K562 (cell line): ENCODE results near the gene PLS1. TPM values are rescaled to one million over a fixed set of nuclear protein-coding genes. Genes with fewer than 3 reads are reported as not detected.

ENCODE experiments used
- ARHGAP35 ChIP-seq: fragments of 450-650 bp; IDR thresholded peaks from 2 replicates; pipeline ENCODE4 v1.6.1; 2018; ENCODE audit not compliant: partially characterized antibody
- ATF2 ChIP-seq: sonication (generic); formaldehyde crosslinking; IDR thresholded peaks from 2 replicates; pipeline ENCODE4 v1.8.1; 2022; ENCODE audit warnings: missing genetic modification reagents
- BDP1 ChIP-seq: IDR thresholded peaks from 3 replicates; pipeline ENCODE4 v1.6.1; 2011; ENCODE audit not compliant: insufficient read length, insufficient read depth
- E2F8 ChIP-seq: fragments of 450-650 bp; IDR thresholded peaks from 2 replicates; pipeline ENCODE4 v1.7.1; 2018; ENCODE audit warnings: mild to moderate bottlenecking, low read depth; ENCODE audit not compliant: partially characterized antibody
- GATAD2B ChIP-seq: fragments of 450-650 bp; IDR thresholded peaks from 2 replicates; pipeline ENCODE4 v1.6.1; 2017; ENCODE audit warnings: mild to moderate bottlenecking, borderline replicate concordance
- HINFP ChIP-seq: fragments of 450-650 bp; conservative IDR thresholded peaks from 2 replicates; pipeline ENCODE4 v1.6.1; 2016; ENCODE audit warnings: missing genetic modification characterization, low read depth, mild to moderate bottlenecking, control low read depth, missing compliant biosample characterization
- JUND ChIP-seq, 2 experiments: IDR thresholded peaks; 2 replicates in 1 of 2; 3 replicates in 1 of 2; pipeline ENCODE4 v1.6.1; 2011; ENCODE audit warnings: borderline replicate concordance in 2 of 2, low read depth in 2 of 2, low read length in 2 of 2, improper control_type of control experiment in 1 of 2, missing biosample characterization in 1 of 2, missing genetic modification characterization in 1 of 2, missing genetic modification reagents in 1 of 2
- RBM14 ChIP-seq: fragments of 200-400 bp; formaldehyde crosslinking; IDR thresholded peaks from 2 replicates; pipeline ENCODE4 v1.6.1; 2018; ENCODE audit warnings: low read depth, mild to moderate bottlenecking, low read length, moderate library complexity, borderline replicate concordance; ENCODE audit not compliant: insufficient read depth
- SMARCA5 ChIP-seq: fragments of 450-650 bp; IDR thresholded peaks from 2 replicates; pipeline ENCODE4 v1.6.1; 2016
- ZNF764 ChIP-seq: fragments of 250-450 bp; sonication (Bioruptor Pico); IDR thresholded peaks from 2 replicates; pipeline ENCODE4 v1.4.0; 2020; ENCODE audit warnings: low read depth, mild to moderate bottlenecking, moderate library complexity
- polyA plus RNA-seq, 8 experiments: library from polyadenylated mRNA; depleted of rRNA in 4 of 8; stranded (reverse) in 5 of 8; unstranded in 3 of 8; fragments of >200 nt; fragmentation: Nextera tagmentation in 2 of 8; fragmentation: Illumina TruSeq in 1 of 8; extraction: Ambion mirVana in 2 of 8; extraction: Trizol in 1 of 8; gene quantifications; 2 replicates each; pipeline versions ENCODE4 v1.2.1 to v1.2.3, GENCODE V29; 2011 to 2014; ENCODE audit warnings: inconsistent platforms in 1 of 8, missing spikeins in 1 of 8
- total RNA-seq, 7 experiments: library from RNA; depleted of rRNA in 6 of 7; stranded (reverse); fragments of >200 nt in 6 of 7; fragmentation: Illumina TruSeq in 2 of 7; extraction: Trizol in 2 of 7; gene quantifications; 2 replicates each; pipeline versions ENCODE4 v1.2.1 to v1.2.3, GENCODE V29; 2011 to 2021; ENCODE audit warnings: low replicate concordance in 1 of 7
- TF ChIP-seq, protein P1 (sequence below): fragments of 250-450 bp; sonication (Bioruptor Pico); IDR thresholded peaks from 2 replicates; pipeline ENCODE4 v1.6.1; 2021; ENCODE audit warnings: mild to moderate bottlenecking
- TF ChIP-seq, protein P2 (sequence below): sonication (generic); formaldehyde crosslinking; IDR thresholded peaks from 2 replicates; pipeline ENCODE4 v1.9.0; 2022; ENCODE audit warnings: mild to moderate bottlenecking, missing genetic modification reagents
- TF ChIP-seq, protein P3 (sequence below): fragments of 200-800 bp; sonication (Bioruptor generic); IDR thresholded peaks from 2 replicates; pipeline ENCODE4 v1.6.1; 2016; ENCODE audit warnings: missing genetic modification characterization, missing compliant biosample characterization

The PLS1 gene
- total and polyA plus RNA-seq, 9 of the 15 experiments (the other 6 are each of a cell fraction or from before 2014, with no cell fraction given) = 6.1 to 21.3 (median 13.0) TPM

GRCh38 chr3:142724682-142725356 is 128.6 kb downstream of the PLS1 start (continued):
- TF ChIP-seq, protein P1, sequence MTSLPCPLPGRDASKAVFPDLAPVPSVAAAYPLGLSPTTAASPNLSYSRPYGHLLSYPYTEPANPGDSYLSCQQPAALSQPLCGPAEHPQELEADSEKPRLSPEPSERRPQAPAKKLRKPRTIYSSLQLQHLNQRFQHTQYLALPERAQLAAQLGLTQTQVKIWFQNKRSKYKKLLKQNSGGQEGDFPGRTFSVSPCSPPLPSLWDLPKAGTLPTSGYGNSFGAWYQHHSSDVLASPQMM (CRISPR knock-in tag) = no peak
- TF ChIP-seq, protein P2, sequence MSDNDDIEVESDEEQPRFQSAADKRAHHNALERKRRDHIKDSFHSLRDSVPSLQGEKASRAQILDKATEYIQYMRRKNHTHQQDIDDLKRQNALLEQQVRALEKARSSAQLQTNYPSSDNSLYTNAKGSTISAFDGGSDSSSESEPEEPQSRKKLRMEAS = no peak
- TF ChIP-seq E2F8 = no peak
- TF ChIP-seq, protein P3, sequence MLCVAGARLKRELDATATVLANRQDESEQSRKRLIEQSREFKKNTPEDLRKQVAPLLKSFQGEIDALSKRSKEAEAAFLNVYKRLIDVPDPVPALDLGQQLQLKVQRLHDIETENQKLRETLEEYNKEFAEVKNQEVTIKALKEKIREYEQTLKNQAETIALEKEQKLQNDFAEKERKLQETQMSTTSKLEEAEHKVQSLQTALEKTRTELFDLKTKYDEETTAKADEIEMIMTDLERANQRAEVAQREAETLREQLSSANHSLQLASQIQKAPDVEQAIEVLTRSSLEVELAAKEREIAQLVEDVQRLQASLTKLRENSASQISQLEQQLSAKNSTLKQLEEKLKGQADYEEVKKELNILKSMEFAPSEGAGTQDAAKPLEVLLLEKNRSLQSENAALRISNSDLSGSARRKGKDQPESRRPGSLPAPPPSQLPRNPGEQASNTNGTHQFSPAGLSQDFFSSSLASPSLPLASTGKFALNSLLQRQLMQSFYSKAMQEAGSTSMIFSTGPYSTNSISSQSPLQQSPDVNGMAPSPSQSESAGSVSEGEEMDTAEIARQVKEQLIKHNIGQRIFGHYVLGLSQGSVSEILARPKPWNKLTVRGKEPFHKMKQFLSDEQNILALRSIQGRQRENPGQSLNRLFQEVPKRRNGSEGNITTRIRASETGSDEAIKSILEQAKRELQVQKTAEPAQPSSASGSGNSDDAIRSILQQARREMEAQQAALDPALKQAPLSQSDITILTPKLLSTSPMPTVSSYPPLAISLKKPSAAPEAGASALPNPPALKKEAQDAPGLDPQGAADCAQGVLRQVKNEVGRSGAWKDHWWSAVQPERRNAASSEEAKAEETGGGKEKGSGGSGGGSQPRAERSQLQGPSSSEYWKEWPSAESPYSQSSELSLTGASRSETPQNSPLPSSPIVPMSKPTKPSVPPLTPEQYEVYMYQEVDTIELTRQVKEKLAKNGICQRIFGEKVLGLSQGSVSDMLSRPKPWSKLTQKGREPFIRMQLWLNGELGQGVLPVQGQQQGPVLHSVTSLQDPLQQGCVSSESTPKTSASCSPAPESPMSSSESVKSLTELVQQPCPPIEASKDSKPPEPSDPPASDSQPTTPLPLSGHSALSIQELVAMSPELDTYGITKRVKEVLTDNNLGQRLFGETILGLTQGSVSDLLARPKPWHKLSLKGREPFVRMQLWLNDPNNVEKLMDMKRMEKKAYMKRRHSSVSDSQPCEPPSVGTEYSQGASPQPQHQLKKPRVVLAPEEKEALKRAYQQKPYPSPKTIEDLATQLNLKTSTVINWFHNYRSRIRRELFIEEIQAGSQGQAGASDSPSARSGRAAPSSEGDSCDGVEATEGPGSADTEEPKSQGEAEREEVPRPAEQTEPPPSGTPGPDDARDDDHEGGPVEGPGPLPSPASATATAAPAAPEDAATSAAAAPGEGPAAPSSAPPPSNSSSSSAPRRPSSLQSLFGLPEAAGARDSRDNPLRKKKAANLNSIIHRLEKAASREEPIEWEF (CRISPR knock-in tag) = no peak
- TF ChIP-seq ARHGAP35 = no peak
- no peak for TF ChIP-seq ZNF764
- no peak for TF ChIP-seq JUND (IDR thresholded peaks at IDR 0.05; ENCODE audit: borderline replicate concordance, low read depth, low read length)
- no peak for TF ChIP-seq JUND (tag; IDR thresholded peaks at IDR 0.05; ENCODE audit: borderline replicate concordance, low read depth, low read length)
- peak; percentile 64 for TF ChIP-seq HINFP (tag)
- TF ChIP-seq ATF2 (CRISPR knock-in tag) = no peak
- TF ChIP-seq SMARCA5 = no peak
- TF ChIP-seq RBM14 = no peak
- TF ChIP-seq BDP1 = no peak
- no peak for TF ChIP-seq GATAD2B
